Brain microvascular endothelial cell (primary cell): ENCODE results near the gene CDH4.

ENCODE experiments used
- DNase-seq: peaks from one replicate; pipeline ENCODE4 v3.0.0-alpha.2; 2020
- H3K27ac ChIP-seq: fragments of 250-450 bp; sonication (Bioruptor Pico); 2 replicates; pipeline ENCODE4 v1.5.1; 2020; ENCODE audit warnings: mild to moderate bottlenecking, moderate library complexity
- H3K27me3 ChIP-seq: fragments of 250-450 bp; sonication (Bioruptor Pico); replicated peaks from 2 replicates; pipeline ENCODE4 v1.5.1; 2020; ENCODE audit warnings: mild to moderate bottlenecking
- H3K36me3 ChIP-seq: fragments of 250-450 bp; sonication (Bioruptor Pico); replicated peaks from 2 replicates; pipeline ENCODE4 v1.5.1; 2020; ENCODE audit warnings: mild to moderate bottlenecking
- H3K4me3 ChIP-seq: 2 replicates; pipeline ENCODE4 v1.5.1; 2011; ENCODE audit warnings: low read depth, mild to moderate bottlenecking, control low read depth, low read length, moderate library complexity
- CTCF ChIP-seq: IDR thresholded peaks from 2 replicates; pipeline ENCODE4 v1.5.1; 2011; ENCODE audit warnings: low read depth, mild to moderate bottlenecking, moderate library complexity, low read length, control low read depth, inconsistent platforms; ENCODE audit errors: missing control alignments
- in situ Hi-C: cut with HindIII; loops from 2 replicates; pipeline ENCODE4 v1.10.0; 2017; ENCODE audit warnings: low sequenced_read_pairs, low pct_ligation_motif_present

Gene CDH4

GRCh38 chr20:61514396-61514795 is 262.3 kb downstream of the CDH4 start:
- H3K27ac ChIP-seq: no peak overlapping the region
- no peak overlapping the region for H3K4me3 ChIP-seq
- DNase-seq: no peak
- no peaks in the 10 kb centered on the region for H3K36me3 ChIP-seq
- in situ Hi-C loops: no loop called here
- TF ChIP-seq CTCF: no peak
- H3K27me3 ChIP-seq: no peaks in the 10 kb centered on the region

GRCh38 chr20:61514805-61515505 is 262.9 kb downstream of the CDH4 start:
- Histone ChIP-seq H3K36me3 (no peaks in the 10 kb centered on the region), H3K27ac (no peak overlapping the region), H3K27me3 (no peaks in the 10 kb centered on the region), H3K4me3 (no peak overlapping the region)
- no peak for TF ChIP-seq CTCF
- DNase-seq: no peak
- in situ Hi-C loops: no loop called here

DNA sequence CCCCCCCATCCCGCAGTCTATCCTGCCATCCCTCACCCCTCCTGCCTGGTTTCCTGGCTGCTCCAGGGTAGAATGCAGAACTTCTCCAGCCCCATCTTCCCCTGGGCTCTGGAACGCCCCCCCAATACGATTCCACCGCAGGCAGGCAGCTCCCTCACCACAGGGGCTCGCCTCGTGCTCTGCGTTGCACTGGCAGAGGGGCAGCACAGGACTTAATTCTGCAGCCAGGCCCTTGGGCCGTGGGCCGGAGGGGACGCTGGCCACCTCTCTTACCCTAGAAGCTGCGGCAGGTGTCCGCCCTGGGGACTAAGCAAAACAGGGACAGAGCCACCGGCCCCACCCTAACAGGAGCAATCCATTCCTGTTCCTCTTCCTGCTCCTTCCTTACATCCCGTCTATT is 263.9 kb downstream of the CDH4 start:
- Histone ChIP-seq H3K36me3 (no peaks in the 10 kb centered on the region), H3K4me3 (no peak overlapping the region), H3K27ac (no peak overlapping the region), H3K27me3 (no peaks in the 10 kb centered on the region)
- TF ChIP-seq CTCF: no peak
- DNase-seq: no peak
- in situ Hi-C loops: no loop called here

DNA sequence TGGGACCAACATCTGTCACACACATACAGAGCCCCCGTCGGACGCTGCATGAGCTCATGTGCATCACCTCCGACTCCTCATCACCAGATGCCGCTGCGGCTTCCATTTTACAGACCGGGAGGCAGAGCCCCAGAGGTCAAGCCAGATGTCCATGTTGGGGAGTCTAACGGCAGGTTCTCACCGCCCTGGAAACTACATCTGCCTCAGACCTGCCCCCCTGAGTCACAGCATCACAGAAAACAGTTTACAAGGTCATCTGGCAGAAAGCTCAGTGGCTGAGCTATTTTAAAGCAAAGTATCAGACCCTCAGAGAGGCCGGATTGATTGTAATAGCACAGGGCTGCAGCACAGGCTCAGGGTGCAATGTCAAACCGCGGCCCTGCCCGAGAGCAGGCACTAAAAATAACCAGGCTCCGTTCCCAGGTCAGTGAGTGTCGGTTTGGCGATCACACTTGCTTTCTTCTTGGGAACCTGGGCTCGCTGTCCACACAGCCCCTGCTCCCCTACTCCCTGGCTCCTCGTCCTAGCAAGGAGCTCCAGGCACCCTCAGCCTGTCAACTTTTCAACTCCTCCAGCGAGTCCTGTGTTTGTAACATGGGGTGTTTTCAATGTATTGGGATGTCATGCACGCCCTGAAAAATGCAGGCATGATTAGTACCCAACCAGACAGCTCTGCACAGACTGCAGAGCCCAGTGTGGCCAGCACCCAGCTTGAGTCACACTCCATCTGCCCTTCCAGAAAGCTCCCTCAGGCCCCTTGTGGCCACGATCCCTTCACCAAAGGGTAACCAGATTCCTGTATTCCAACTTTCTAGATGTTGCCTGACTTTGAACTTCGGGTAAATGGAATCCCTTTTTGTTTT is 264.5 kb downstream of the CDH4 start:
- no peak for TF ChIP-seq CTCF
- Histone ChIP-seq H3K4me3 (no peak overlapping the region), H3K27ac (no peak overlapping the region), H3K36me3 (no peaks in the 10 kb centered on the region), H3K27me3 (no peaks in the 10 kb centered on the region)
- in situ Hi-C loops: no loop called here
- no peak for DNase-seq

- Histone ChIP-seq H3K27me3 (no peaks in the 10 kb centered on the region), H3K27ac (no peak overlapping the region), H3K36me3 (no peaks in the 10 kb centered on the region), H3K4me3 (no peak overlapping the region)
- TF ChIP-seq CTCF: no peak
- DNase-seq: no peak
- in situ Hi-C loops: no loop called here
Measured at GRCh38 chr20:61517419-61517818, 265.4 kb downstream of the CDH4 start.
